ENCODE measurements around the gene THUMPD1.
"Not testable (repeated sequence)": the region's sequence is repeated elsewhere in the genome, so short reads cannot be mapped to it uniquely, and the experiment has no call there.

The THUMPD1 gene

GRCh38 chr16:20741554-20742285 lies at the start of gene THUMPD1:
Gene THUMPD1 (minus strand): TSS chr16:20741818. CDS start chr16:20741739, 79 bp downstream.
- DNase-seq (ENCODE audit: low read depth) = peak; percentile 85

GRCh38 chr16:20789130-20789529 lies 47.5 kb upstream of the THUMPD1 start:
- DNase-seq (ENCODE audit: low read depth) = no peak

- no peak for DNase-seq (ENCODE audit: low read depth)
Observed at GRCh38 chr16:20784204-20784603, 42.6 kb upstream of the THUMPD1 start.

GRCh38 chr16:20782470-20782869 lies 40.9 kb upstream of the THUMPD1 start:
- DNase-seq (ENCODE audit: low read depth) = no peak

- no peak for DNase-seq (ENCODE audit: low read depth)
Observed at GRCh38 chr16:20781697-20782096, 40.1 kb upstream of the THUMPD1 start.

- DNase-seq (ENCODE audit: low read depth) = peak; percentile 26
Observed at GRCh38 chr16:20774703-20775362, 33.2 kb upstream of the THUMPD1 start.

- no peak for DNase-seq (ENCODE audit: low read depth)
Observed at GRCh38 chr16:20773679-20774078, 32.1 kb upstream of the THUMPD1 start.

GRCh38 chr16:20768818-20769217 lies 27.2 kb upstream of the THUMPD1 start:
- DNase-seq (ENCODE audit: low read depth) = no peak

- DNase-seq (ENCODE audit: low read depth) = no peak
Observed at GRCh38 chr16:20768121-20768520, 26.5 kb upstream of the THUMPD1 start.

- DNase-seq (ENCODE audit: low read depth) = no peak
Observed at GRCh38 chr16:20767577-20767976, 26.0 kb upstream of the THUMPD1 start.

- DNase-seq (ENCODE audit: low read depth) = no peak
Observed at GRCh38 chr16:20766294-20766693, 24.7 kb upstream of the THUMPD1 start.

GRCh38 chr16:20765732-20766131 lies 24.1 kb upstream of the THUMPD1 start:
- no peak for DNase-seq (ENCODE audit: low read depth)

GRCh38 chr16:20764448-20764847 lies 22.8 kb upstream of the THUMPD1 start:
- DNase-seq (ENCODE audit: low read depth) = not testable (repeated sequence)

- DNase-seq (ENCODE audit: low read depth) = peak; percentile 28
Observed at GRCh38 chr16:20763461-20764232, 22.0 kb upstream of the THUMPD1 start, which contains the start of gene ACSM3. Gene ACSM3 (plus strand): TSS chr16:20764014. CDS start chr16:20770035, 6,021 bp downstream.

GRCh38 chr16:20762404-20763123 lies 20.9 kb upstream of the THUMPD1 start:
- DNase-seq (ENCODE audit: low read depth) = no peak

GRCh38 chr16:20761175-20761574 lies 19.6 kb upstream of the THUMPD1 start:
- no peak for DNase-seq (ENCODE audit: low read depth)

GRCh38 chr16:20760346-20760745 lies 18.7 kb upstream of the THUMPD1 start:
- no peak for DNase-seq (ENCODE audit: low read depth)

- not testable (repeated sequence) for DNase-seq (ENCODE audit: low read depth)
Observed at GRCh38 chr16:20755799-20756198, 14.2 kb upstream of the THUMPD1 start.

- no peak for DNase-seq (ENCODE audit: low read depth)
Observed at GRCh38 chr16:20755238-20755637, 13.6 kb upstream of the THUMPD1 start.

GRCh38 chr16:20753727-20754126 lies 12.1 kb upstream of the THUMPD1 start:
- no peak for DNase-seq (ENCODE audit: low read depth)

GRCh38 chr16:20750558-20750957 lies 8.9 kb upstream of the THUMPD1 start:
- no peak for DNase-seq (ENCODE audit: low read depth)

GRCh38 chr16:20749474-20749873 lies 7.9 kb upstream of the THUMPD1 start:
- no peak for DNase-seq (ENCODE audit: low read depth)
